Stimulated activated naive CD4-positive, alpha-beta T cell (primary cell): ENCODE results near the gene TP53I3.
A peak's percentile ranks its signal among the peaks of the same experiment; 100 is the strongest.
"Not testable (repeated sequence)": the region's sequence is repeated elsewhere in the genome, so short reads cannot be mapped to it uniquely, and the experiment has no call there.

Source experiments
- DNase-seq, 6 experiments: peaks; one replicate each; lab custom pipeline; 2025; lab: John Stamatoyannopoulos, UW

TP53I3 gene

DNA sequence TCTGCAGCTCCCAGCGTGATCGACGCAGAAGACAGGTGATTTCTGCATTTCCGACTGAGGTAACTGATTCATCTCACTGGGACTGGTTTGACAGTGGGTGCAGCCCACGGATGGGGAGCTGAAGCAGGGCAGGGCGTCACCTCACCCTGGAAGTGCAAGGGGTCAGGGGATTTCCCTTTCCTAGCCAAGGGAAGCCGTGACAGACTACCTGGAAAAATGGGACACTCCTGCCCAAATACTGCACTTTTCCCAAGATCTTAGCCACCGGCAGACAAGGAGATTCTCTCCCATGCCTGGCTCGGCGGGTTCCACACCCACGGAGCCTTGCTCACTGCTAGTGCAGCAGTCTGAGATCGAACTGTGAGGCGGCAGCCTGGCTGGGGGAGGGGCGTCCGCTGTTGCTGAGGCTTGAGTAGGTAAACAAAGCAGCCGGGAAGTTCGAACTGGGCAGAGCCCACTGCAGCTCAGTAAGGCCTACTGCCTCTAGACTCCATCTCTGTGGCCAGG lies 10.6 kb upstream of the TP53I3 start:
- not testable (repeated sequence) for DNase-seq

DNA sequence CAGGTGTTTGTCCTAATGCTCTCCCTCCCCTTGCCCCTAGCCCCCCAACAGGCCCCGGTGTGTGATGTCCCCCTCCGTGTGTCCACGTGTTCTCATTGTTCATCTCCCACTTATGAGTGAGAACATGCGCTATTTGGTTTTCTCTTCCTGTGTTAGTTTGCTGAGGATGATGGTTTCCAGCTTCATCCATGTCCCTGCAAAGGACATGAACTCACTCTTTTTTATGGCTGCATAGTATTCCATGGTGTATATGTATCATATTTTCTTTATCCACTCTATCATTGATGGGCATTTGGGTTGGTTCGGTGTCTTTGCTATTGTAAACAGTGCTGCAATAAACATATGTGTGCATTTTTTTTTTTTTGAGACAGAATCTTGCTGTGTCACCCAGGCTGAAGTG lies 8.6 kb upstream of the TP53I3 start:
- DNase-seq = not testable (repeated sequence)

DNA sequence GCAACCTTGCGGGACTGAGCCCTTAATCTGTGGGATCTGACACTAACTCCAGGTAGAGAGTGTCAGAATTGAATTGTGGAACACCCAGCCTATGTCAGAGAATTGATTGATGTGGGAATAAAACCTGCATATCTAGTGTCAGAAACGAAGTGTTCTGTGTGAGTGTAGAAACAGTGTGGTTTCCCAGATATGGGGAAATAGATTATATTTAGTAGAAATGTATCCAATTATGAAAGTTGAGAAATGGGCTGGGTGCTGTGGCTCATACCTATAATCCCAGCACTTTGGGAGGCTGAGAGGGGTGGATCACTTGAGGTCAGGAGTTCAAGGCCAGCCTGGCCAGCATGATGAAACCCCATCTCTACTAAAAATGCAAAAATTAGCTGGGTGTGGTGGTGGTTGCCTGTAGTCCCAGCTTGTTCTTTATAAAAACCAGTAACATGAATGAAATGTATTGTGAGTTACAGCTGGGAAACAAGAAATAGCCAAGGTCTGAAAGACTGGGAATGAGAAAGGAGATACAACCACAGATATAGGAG lies 4.3 kb upstream of the TP53I3 start:
- DNase-seq = no peak

DNA sequence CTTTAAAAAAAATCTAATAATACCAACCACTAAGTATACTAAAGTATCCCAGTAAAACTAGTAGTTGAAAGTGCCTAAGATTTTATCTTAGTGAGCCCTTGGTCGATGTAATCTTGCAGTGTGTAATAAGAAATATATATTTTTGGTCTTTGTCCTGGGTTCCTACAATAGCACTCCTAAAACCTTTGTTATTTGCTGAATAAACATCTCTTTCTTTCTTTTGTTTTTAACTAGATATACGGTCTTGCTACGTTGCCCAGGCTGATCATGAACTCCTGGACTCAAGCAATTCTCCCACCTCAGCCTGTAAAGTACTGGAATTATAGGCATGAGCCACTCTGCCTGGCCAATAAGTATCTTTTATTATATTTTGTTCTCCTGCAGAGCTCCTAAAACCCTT lies 2.4 kb upstream of the TP53I3 start:
- no peak for DNase-seq

DNA sequence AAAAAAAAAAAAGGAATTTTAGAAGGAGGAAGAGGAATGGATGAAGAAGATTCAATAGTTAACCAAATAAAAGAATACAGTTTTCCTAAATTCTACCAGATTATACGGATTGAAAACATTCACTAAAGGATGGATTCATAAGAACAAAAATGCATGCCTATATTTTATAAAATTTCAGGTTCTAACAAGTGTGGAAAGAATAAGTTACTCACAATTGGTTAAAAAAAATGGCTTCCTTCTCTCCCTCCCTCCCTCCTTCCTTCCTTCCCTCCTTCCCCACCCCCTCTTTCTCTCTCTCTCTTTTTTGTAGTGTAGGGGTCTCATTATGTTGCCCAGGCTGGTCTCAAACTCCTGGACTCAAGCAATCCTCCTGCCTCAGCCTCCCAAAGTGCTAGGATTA lies 1.6 kb upstream of the TP53I3 start:
- no peak for DNase-seq

DNA sequence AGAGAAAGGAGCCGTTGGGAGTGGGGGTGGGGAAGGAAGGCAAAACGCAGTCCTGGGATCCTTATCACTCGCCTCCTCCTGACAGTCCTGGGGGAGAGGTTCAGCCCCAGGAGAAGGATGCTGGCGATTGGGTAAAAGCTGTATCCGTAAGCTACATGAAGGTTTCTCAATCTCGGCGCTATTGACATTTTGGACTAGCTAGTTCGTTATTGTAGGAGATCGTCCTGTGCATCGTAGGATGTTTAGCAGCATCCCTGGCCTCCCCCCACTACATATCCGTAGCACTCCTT lies 511 bp upstream of the TP53I3 start:
- DNase-seq = no peak

DNA sequence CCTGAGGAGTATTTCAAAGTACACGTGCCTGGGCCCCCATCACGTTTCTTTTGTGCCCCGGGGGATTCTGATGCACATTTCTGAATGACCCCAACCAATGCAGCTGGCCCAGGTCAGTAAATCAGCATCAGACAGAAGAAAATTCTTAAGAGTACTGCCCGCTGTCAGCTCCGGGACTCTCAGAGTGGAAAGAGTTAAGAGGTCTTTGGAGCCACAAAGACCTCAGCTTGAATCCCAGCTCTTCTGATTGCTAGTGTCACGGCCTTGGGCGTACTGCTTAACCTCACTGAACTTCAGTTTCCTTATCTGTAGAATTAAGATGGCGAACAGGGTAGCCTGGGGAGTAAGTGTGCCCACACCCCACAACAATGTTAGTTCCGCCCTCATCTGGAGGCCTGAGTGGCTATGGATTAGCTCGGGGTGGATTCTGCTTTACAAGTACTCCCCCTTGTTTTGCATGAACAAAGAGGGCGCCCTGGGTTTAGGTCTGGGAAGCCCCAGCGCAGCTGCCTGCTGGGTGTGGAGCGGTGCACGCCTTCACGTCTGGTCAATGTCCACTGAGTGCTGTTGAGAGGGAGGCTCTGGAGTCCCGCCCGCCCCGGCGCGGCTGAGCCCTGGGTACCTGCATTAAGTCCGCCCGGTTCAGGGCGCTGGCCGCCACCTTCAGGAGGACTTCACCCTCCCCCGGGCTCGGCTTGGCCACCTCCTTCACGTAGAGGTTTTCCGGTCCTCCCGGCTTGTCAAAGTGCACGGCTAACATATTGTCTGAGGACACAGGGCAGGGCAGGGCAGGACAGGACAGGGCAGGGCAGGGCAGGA lies 858 bp downstream of the TP53I3 start:
- DNase-seq = peak in 4 of 6 experiments; percentile 29 to 59 (median 47)

DNA sequence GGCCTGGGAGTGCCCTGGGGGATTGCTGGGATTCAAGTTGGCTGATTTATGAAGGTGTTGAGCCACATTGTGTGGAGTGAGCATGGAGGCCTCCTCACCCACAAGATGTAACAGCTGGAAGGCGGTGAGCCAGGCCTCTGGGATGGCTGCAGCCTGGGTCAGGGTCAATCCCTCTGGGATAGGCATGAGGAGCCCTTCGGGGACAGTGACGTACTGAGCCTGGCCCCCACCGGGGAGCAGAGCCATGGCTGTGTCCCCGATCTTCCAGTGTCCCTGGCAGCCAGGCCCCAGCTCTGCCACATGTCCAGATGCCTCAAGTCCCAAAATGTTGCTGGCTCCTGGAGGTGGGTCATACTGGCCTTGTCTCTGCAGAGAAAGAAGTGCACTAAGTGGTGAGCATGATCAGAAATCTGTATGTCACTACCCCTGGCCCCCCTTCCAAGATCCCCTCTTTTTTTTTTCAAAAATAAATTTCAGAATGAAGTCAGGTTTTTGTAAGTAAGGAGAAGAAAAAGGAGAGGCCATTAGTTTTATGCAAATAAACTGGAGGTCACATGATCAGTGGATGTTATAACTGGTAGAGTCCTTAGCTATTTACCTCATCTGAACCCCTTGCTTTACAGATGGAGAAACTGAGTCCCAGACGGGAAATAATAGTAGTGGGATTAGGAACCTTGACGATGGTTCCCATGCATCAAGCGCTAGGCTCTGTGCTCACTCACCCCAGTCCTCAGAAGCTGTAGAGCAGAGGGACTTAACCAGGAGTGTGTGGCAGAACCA lies 1.7 kb downstream of the TP53I3 start:
- no peak for DNase-seq

DNA sequence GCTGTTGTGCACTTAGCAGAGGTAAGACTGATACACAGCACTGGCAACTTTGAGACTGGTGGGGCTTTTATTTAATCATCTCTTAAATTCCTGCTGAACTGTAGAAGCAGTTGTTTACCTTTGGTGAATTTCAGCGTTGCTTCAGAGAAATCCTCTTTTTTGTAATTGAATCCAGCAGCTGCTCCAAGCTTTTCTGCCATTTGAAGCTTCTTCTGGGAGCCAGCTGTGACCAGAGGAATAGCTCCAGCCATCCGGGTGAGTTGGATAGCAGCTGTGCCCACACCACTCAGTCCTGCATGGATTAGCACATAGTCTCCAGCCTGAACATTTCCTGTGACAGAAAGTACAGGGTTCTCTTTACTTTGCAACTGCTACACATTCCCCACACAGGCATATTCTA lies 3.9 kb downstream of the TP53I3 start:
- DNase-seq = no peak

DNA sequence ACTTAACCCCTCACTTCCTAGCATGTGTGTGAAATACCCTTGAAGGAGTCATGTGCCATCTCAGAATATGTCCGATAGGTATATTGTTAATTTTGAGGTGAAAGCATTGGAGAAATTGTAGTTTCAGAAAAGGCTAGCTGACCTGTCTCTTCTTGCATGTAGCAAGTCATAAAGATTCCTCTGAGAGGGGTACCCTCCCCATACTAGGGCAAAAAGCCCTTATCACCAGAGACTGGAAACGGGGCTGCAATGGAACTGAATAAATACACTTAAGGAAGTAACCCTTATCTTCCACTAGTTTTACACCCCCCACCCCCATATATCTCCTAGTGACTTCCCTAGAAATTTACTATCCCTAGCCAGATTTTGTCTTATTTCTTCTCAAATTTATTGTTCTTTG lies 6.8 kb downstream of the TP53I3 start:
- no peak for DNase-seq

DNA sequence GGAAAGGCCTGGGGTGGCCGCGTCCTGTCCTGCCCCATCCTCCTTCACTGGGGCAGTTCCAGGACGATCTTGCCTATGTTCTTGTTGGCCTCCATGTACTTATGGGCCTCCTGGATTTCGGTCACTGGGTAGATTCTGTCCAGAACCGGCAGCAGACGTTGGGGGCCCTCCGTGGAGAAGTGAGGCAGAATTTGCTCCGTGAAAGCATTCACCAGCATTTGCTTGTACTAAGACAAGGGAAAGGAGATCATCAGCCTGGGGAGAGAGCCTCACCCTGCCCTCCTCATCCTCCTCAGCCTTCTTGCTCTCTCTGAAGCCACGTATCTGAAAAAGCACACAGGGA lies 7.1 kb downstream of the TP53I3 start:
- DNase-seq = peak in 1 of 6 experiments; percentile 13

DNA sequence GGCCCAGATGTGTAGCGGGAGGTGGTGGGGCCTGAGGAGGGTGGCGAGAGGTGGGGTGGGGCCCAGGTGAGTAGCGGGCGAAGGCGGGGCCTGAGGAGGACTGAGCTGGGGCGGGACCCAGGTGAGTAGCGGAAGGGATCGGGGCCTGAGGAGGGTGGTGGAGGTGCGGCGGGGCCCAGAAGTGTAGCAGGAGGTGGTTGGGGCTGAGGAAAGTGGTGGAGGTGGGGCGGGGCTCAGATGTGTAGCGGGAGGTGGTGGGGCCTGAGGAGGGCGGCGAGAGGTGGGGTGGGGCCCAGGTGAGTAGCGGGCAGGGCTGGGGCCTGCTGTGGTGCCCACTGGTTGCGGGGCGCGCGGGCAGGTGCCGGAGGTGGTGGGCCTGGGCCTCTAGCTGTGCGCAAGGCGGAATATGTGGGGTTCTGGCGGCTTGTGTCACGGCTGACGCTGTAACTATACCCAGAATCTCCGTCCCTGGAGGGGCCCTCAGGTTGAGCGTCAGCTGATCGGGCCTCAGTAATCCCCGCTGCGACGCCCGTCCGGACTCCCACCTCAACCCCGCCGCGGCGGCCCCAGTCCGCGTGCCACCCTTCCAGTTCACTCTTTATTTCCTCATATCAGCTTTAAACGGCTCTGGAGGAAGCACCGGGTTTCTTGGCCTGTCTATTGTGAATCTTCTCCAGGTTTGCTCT lies 7.6 kb downstream of the TP53I3 start:
- DNase-seq = no peak

DNA sequence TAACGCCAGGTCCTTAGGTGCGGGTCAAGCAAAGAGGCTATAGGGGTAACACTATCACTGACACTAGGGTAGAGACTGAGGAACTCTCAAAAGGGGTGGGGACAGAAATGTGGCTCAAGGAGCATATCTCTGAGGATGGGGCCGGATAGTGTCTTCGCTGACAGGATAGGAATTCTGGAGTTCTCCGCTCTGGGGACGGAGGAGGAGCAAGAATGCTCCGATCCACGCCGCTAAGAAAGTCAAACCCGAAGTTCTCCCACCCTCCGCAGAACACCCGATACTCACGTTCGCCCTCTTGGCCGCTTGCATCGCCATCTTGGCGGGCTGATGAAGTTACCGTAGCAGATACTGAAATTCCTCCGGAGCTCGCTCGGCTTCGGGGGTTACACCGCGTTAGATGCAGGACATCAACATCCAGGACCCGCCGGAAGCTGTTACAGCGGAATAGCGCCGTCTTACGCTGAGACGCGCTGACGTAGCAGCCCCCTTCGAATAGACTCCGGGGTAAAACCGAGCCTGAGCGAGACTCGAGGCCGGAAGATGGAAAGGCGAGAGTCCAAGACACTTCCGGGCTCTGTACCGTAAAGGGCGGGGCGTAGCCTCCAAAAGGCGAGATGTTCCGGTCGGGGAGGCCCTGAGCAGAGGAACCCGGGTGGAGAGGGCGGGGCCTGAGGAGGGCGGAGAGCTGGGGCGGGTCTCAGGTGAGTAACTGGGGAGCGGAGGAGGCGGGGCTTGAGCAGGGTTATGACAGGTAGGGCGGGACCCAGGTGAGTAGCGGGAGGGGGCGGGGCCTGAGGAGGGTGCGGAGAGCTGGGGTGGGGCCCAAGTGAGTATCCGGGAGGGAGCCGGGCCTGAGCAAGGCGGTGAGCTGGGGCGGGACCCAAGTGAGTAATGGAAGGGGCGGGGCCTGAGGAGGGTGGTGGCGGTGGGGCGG lies 8.5 kb downstream of the TP53I3 start, which contains the start of gene SF3B6:
TSS of gene SF3B6 (minus strand) at position 412 of the 934 bp plus-strand sequence. CDS start at position 315, 97 bp downstream.
- DNase-seq = peak; percentile 98 to 100 (median 100)

DNA sequence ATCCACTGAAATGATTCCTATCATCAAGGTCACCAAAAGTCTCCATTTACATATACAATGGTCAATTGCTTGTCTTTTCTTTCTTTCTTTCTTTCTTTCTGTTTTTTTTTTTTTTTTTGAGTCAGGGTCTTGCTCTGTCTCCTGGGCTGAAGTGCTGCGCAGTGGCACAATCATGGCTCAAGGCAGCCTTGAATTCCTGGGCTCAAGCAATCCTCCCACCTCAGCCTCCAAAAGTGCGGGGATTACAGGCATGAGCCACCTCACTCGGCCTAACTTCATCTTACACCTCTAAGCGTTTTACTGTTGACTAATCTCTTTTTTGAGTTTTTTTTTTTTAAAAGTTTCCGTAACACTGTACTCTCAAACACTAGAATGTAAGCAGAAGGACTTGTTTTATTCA lies 9.4 kb downstream of the TP53I3 start:
- no peak for DNase-seq

DNA sequence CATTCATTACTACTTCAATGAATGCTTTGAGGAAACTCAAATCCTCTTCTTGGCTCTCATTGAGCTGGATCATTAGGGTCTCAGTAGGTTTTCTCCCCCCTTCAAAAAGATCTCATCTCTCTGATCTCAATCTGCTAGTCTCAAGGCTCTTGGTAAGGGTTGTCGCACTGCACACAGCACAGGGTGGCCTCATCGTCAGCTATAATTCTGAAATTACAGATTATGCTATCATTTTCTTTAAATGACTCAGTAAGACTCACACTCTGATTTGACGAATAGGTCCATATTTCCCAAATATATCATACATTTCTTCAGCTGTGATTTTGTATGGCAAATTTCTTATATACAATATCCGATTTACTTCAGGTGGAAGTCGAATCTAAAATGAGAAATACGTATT lies 10.8 kb downstream of the TP53I3 start:
- DNase-seq = no peak

DNA sequence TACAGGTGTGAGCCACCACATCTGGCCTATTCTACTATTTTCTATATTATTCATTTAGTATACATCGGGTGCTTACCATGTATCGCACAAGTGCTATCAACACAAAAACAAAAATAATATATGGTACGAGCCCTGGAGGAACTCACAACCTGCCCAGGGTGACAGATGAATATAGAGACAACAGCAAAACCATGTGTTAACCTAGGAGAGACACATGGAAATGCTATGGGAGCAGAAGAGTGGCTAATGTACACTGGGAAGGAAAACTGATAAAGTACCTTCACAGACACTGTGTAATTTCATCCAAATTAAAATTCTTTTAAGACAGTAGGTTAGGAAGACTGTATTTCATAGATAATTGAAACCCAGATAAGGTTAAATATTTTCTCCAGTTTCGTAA lies 12.4 kb downstream of the TP53I3 start:
- DNase-seq = no peak

DNA sequence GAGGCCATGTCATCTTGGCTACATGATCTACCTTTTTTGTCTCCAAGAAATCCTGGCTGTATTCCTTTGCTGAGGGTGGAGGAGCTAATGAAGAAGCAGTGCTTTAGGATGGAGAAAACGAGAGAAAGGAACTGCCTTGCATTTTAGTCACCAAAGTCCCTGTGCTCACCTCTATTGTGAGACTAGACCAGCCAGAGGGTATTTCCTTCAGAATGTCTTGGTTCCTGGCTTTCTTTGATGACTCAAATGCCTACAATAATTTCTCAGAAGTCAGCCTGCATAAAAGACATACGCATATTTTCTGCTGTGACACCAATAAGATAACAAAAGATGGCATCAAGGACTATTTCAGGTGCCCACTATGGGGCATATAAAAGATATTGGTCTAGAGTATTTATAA lies 19.3 kb downstream of the TP53I3 start:
- DNase-seq = no peak

DNA sequence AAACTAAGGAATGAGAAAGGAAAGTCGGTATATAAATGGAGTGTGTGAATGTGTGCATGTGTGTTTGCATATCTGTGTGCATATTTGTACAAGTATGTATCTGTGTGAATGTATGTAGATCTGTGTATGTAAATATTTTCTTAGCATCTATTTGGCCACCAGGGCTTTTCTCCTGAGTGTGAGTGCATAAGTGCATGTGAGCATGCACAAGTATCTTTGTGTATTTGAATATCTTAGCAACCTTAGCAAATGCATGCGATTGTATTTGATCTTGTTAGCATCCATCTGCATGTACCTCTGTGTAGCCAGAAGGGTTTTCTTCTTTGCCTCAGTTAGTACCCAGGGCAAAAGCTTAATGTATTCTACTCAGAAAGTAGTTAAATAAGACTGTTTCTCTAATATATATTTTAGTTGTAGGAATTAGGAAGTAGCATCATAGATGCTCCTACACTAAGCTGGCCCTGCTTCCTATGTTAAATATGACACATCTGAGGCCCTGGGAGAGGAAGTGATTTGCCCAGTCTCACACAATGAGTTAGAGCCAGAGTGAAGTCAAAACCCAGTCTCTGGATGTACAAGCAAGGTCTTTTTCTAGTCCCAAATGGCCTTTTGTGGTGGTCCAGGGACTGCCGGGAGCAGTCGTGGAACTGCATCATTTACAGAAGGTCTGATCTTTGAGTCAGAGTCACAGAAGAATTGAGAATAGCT lies 25.9 kb downstream of the TP53I3 start:
- DNase-seq = no peak

DNA sequence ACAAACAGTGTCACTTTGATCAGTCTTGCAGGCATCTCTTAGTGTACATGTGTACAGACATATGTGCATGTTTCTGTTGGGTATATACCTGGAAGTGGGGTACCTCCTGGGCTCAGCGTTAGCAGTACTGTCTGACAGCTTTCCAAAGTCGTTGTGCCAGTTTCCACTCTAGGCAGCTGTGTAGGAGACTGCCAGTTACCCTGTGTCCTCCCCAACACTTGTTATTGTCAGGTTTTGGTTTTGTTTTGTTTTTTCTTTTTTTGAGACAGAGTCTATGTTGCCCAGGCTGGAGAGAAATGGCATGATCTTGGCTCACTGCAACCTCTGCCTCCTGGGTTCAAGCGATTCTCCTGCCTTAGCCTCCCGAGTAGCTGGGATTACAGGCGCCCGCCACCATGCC lies 28.9 kb downstream of the TP53I3 start:
- DNase-seq = no peak

DNA sequence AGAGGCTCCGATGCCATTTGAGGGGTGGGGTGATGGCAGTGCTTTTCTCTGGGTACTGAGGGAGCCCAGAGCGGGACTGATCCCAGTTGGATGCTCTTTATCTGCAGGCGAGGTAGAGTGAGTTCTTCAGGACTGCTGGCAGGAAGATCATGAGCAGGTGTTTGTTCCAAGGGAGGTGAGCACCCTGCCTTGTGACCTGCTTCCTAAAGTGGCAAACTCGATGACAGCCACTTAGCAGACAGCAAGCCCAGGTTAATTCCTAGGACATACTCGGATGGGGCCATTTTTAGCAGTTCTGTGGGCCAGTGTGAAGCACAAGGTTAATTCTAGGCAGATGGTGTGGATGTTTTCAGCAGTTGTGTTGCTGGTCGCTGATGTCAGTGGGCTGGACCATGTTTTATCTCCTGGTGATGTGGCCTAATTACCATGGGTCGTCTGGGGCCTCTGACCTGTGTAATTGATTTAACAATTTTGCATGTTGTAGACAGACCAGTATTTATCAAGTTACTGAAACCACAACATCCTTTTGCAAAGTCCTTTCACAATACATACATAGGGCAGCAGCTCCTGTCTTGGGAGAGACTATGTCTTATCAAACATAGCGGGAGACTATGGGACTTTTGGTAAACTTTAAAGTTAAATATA lies 30.1 kb downstream of the TP53I3 start:
- DNase-seq = no peak
